Colonic mucosa (tissue), 4 donors: ENCODE measurements around the gene GRIK4. TPM values are rescaled to one million over a fixed set of nuclear protein-coding genes. Genes with fewer than 3 reads are reported as not detected.

Experiments used
- DNase-seq: peaks from one replicate; pipeline ENCODE4 v3.0.0-alpha.2; 2020
- H3K27ac ChIP-seq: fragments of 200-600 bp; one replicate; pipeline ENCODE4 v1.8.0; 2021
- H3K27me3 ChIP-seq: fragments of 200-600 bp; one replicate; pipeline ENCODE4 v1.8.0; 2021
- H3K36me3 ChIP-seq: fragments of 200-600 bp; one replicate; pipeline ENCODE4 v1.8.0; 2021
- H3K4me1 ChIP-seq: fragments of 200-600 bp; one replicate; pipeline ENCODE4 v1.8.0; 2021; ENCODE audit warnings: mild to moderate bottlenecking
- H3K4me3 ChIP-seq: fragments of 200-600 bp; one replicate; pipeline ENCODE4 v1.8.0; 2021
- H3K9ac ChIP-seq, 2 donors: one replicate each; pipeline ENCODE4 v1.7.0; 2013; ENCODE audit warnings: control low read depth in 2 of 2, low read depth in 2 of 2, low read length in 2 of 2
- H3K9me3 ChIP-seq: fragments of 200-600 bp; one replicate; pipeline ENCODE4 v1.8.0; 2021
- intact Hi-C: fragments of 100-400 bp; cut with DNase I; formaldehyde crosslinking; loops from one replicate; pipeline ENCODE4 v1.14.1; 2022
- total RNA-seq, 2 donors: library from RNA; stranded (reverse); fragmentation: NEBNext Ultra II Directional in 1 of 2; extraction: Animal tissue kit (Norgen Biotek cat#: 25700) in 1 of 2; gene quantifications; one replicate each; pipeline ENCODE4 v1.2.1, GENCODE V29; 2021
- TF ChIP-seq, protein P1 (sequence below): fragments of 200-600 bp; IDR thresholded peaks from one replicate; pipeline ENCODE4 v1.8.0; 2022; ENCODE audit warnings: antibody characterized with exemption, mild to moderate bottlenecking
- donor health status: healthy.
- donor health status: DM: no; HTN: no; CAD: no.
- donor health status: DM: no; HTN: no; CAD: no.

Gene GRIK4
- total RNA-seq, 2 donors from 2014 or later = 0.10 to 0.21 TPM

DNA sequence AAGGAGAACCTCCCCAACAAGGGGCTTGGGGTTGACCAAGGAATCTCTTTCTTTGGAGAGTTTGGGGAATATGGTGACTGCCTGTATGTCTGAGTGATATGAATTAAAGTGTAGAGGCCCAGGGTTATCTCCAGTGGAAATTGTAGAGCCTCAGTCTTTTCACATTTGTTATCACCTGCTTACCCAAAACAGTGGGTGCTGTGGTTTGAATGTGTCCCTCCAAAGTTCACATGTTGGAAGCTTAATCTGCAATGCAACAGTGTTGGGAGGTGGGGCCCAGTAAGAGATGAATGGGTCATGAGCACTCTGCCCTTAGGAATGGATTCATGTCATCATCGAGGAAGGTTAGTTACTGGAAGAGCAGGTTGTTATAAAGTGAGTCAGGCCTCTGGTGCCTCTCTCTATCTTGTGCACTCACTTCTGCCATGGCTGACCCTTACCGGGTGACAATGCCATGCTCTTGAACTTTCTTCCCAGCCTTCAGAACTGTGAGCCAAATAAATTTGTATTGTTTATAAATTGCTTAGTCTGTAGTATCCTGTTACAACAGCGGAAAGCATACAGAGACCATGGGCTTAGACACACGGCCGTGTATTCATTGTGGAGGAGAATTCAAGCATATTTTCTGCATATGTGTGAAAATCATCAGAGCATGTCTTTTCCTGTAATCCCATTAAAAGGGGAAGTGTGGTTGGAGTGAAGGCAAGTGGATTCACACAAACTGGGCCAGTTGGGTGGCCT is 398.3 kb downstream of the GRIK4 start:
- Histone ChIP-seq H3K36me3 (no peaks in the 10 kb centered on the region), H3K9ac (no peak overlapping the region), H3K27me3 (no peaks in the 10 kb centered on the region), H3K4me3 (no peak overlapping the region), H3K4me1 (no peaks in the 10 kb centered on the region), H3K27ac (no peak overlapping the region), H3K9me3 (no peaks in the 10 kb centered on the region)
- TF ChIP-seq, protein P1, sequence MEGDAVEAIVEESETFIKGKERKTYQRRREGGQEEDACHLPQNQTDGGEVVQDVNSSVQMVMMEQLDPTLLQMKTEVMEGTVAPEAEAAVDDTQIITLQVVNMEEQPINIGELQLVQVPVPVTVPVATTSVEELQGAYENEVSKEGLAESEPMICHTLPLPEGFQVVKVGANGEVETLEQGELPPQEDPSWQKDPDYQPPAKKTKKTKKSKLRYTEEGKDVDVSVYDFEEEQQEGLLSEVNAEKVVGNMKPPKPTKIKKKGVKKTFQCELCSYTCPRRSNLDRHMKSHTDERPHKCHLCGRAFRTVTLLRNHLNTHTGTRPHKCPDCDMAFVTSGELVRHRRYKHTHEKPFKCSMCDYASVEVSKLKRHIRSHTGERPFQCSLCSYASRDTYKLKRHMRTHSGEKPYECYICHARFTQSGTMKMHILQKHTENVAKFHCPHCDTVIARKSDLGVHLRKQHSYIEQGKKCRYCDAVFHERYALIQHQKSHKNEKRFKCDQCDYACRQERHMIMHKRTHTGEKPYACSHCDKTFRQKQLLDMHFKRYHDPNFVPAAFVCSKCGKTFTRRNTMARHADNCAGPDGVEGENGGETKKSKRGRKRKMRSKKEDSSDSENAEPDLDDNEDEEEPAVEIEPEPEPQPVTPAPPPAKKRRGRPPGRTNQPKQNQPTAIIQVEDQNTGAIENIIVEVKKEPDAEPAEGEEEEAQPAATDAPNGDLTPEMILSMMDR = no peak
- DNase-seq = no peak
- intact Hi-C loops = no loop called here

DNA sequence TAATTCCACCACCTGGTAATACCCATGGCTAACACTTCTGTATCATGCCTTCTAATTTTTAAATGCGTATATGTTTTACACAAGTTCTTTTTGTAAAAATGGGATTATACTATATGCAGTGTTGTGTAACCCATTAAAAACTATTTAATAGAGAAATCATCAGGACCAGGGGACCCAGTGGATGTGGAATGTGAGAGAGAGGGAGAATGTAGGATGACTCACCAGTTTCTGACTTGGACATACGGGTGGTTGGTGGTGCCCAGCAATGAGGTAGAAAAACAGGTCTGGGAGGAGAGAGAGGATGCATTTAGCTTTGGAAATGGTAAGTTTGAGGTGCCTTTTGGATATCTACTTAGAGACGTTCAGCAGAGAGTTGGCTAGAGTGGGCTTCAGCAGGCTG is 400.4 kb downstream of the GRIK4 start:
- no peaks in the 10 kb centered on the region for H3K27me3 ChIP-seq
- no peak for DNase-seq
- H3K9ac ChIP-seq = no peak overlapping the region
- intact Hi-C loops = no loop called here
- H3K4me3 ChIP-seq = no peak overlapping the region
- TF ChIP-seq, protein P1 = no peak
- H3K4me1 ChIP-seq = no peaks in the 10 kb centered on the region
- H3K27ac ChIP-seq = no peak overlapping the region
- H3K36me3 ChIP-seq = no peaks in the 10 kb centered on the region
- H3K9me3 ChIP-seq = no peaks in the 10 kb centered on the region

DNA sequence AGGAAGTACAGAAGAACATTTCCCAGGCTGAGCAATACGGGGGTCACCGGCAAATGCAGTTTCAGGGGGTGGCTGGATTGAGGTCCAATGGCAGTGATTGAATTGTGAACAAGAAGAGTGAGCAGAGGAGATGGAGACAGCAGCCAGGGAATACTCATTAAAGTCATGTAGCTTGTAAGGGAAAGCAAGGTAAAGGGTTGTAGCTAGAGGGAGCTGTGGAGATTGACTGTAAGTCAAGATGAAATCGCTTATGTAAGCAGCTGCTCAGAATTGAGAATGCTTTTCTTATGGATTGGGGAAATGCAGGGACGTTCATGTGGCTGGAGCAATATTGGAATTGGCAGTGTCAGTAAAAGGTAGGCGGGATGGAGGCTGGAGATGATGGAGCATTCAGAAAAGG is 401.0 kb downstream of the GRIK4 start:
- intact Hi-C loops = no loop called here
- no peaks in the 10 kb centered on the region for H3K27me3 ChIP-seq
- H3K9me3 ChIP-seq = no peaks in the 10 kb centered on the region
- H3K9ac ChIP-seq = no peak overlapping the region
- no peaks in the 10 kb centered on the region for H3K36me3 ChIP-seq
- no peak overlapping the region for H3K4me3 ChIP-seq
- H3K4me1 ChIP-seq = no peaks in the 10 kb centered on the region
- no peak overlapping the region for H3K27ac ChIP-seq
- TF ChIP-seq, protein P1 = no peak
- no peak for DNase-seq

DNA sequence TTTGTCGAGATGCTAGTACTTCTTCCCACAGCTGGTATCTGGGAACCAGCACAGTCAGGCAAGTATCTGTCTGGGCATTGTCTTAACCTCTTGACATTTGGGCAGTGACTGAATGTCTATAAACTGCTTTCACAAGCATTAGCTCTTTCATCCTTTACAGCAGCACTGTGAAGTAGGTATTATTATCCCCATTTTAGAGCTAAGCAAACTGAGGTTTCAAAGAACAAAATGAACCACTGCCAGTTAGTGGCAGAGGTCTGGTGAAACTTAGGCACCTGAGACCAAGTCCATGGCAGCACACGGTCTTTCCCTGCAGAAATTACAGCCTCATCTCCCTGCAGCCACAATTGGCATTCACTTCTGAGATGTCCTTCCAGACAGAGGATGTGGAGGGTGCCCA is 401.4 kb downstream of the GRIK4 start:
- no peak for DNase-seq
- Histone ChIP-seq H3K9ac (no peak overlapping the region), H3K27ac (no peak overlapping the region), H3K36me3 (no peaks in the 10 kb centered on the region), H3K4me1 (no peaks in the 10 kb centered on the region), H3K27me3 (no peaks in the 10 kb centered on the region), H3K9me3 (no peaks in the 10 kb centered on the region), H3K4me3 (no peak overlapping the region)
- TF ChIP-seq, protein P1 = no peak
- intact Hi-C loops = no loop called here

DNA sequence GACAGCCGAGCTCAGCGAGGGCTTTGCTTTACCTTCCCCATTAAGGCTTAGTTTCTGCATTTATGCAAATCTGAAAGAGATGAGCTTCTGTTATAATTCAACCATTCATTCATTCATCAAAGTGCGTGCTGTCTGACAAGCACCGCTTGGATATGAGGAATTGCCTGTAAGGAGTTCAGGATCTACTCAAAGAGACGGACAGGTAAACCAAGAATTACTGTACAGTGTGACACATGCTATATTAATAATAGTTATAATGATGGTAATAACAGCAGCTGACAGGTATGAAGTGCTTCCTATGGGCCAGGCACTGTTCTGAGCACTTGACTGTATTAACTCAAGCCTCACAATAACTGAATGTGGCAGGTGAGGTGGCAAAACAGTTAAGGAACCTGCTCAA is 402.5 kb downstream of the GRIK4 start:
- TF ChIP-seq, protein P1 = no peak
- Histone ChIP-seq H3K27ac (no peak overlapping the region), H3K9ac (no peak overlapping the region), H3K27me3 (no peaks in the 10 kb centered on the region), H3K36me3 (no peaks in the 10 kb centered on the region), H3K4me1 (no peaks in the 10 kb centered on the region), H3K4me3 (no peak overlapping the region), H3K9me3 (no peaks in the 10 kb centered on the region)
- DNase-seq = no peak
- intact Hi-C loops = no loop called here
